Cardiac fibroblast (primary cell): ENCODE results near the gene B4GALNT4.

Experiments used
- DNase-seq, 2 donors: peaks; one replicate each; pipeline versions ENCODE4 v3.0.0 to v3.0.0-alpha.2; 2010; ENCODE audit warnings: low read depth in 2 of 2
- H3K4me3 ChIP-seq, 2 donors: replicated peaks in 1 of 2; 1 replicate in 1 of 2; 2 replicates in 1 of 2; pipeline ENCODE4 v1.5.1; 2011; ENCODE audit warnings: low read depth in 2 of 2, low read length in 2 of 2, mild to moderate bottlenecking in 2 of 2, moderate library complexity in 1 of 2
- CTCF ChIP-seq: IDR thresholded peaks from one replicate; pipeline ENCODE4 v1.5.1; 2011; ENCODE audit warnings: low read depth, mild to moderate bottlenecking, low read length, inconsistent platforms

Gene B4GALNT4

DNA sequence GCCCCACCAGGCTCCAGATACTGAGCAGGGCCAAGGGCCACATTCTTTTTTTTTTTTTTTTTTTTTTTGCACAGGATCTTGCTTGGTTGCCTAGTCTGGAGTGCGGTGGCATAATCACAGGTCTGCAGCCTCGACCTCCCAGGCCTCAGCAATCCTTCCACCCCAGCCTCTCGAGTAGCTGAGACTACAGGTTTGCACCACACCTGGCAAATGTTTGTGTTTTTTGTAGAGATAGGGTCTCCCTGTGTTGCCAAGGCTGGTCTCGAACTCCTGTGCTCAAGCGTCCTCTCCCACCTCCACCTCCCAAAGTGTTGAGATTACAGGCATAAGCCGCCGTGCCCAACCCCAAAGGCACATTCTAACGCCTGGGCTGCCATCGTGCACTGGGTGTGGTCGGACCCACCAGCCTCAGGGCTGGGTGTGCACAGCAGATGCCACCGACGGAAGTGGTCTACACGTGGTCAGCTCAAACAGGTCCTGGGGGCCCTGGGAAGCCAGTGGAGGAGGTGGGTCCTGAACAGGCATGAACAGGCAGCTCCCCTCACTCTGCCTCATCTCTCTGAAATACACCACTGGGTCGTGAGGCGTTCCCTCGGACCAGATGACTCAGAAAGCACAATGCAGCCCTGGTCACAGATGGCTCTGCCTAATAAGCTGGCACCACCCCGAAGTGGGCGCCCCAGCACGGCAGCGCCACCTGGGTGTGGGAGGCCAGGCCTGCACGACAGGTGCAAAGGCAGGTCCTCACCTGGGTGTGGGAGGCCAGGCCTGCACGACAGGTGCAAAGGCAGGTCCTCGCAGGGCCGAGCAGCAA lies 5.1 kb upstream of the B4GALNT4 start:
- DNase-seq, result peak in 1 of 2 donors; percentile 34
- H3K4me3 ChIP-seq, result no peak overlapping the region
- TF ChIP-seq CTCF, result peak; percentile 28

DNA sequence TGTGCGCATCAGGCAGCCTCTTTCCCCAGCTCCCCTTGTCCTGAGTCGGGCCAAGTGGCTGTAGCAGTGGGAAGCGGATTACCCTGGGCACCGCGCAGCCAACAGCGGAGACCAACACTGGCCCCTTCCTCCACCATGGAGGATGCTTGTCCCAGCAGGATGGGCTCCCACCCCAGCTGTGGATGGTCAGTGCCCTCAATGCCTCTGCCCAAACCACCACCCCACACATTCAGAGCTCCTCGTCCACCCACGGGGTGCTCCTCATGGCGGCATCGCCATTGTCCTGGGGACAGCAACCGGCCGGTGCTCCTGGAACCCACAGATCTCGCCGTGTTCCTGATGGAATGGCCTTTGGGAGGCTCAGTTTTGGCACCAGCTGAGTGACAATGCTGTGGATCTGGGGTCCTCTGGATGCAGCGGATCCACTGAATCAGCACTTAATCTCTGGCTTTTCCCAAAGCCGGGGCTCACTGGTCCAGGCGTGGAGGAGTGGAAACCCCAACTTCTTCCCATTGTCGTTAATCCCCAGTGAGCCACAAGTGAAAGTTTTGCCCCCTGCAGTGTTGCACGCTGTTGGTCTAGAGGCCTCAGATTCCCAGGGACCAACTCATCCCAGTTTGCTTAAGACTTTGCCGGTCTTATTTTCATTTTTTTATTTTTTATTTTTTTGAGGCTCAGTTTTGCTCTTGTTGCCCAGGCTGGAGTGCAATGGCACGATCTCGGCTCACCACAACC lies 4.1 kb upstream of the B4GALNT4 start:
- no peak for DNase-seq
- TF ChIP-seq CTCF, result no peak
- H3K4me3 ChIP-seq, result no peak overlapping the region

DNA sequence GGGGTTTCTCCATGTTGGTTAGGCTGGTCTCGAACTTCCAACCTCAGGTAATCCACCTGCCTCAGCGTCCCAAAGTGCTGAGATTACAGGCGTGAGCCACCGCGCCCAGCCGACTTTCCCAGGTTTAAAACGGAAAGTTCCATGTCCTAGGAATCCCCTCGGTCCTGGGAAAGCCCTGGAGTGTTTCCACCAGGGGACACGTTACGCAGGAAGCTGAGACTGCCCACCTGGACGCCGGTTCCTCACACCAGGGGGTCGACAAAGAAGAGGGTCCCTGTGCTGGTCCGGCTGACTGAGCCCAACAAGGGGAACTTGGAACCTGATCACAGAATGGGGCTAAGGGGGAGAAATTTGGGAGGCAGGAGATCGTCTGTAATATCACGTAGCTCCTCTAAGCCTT lies 3.5 kb upstream of the B4GALNT4 start:
- no peak for TF ChIP-seq CTCF
- DNase-seq, result no peak
- H3K4me3 ChIP-seq, result no peak overlapping the region

- peak in 1 of 2 donors; percentile 6 for DNase-seq
- no peak overlapping the region for H3K4me3 ChIP-seq
- no peak for TF ChIP-seq CTCF
Observed at GRCh38 chr11:367956-368413, 1.3 kb upstream of the B4GALNT4 start.

GRCh38 chr11:368414-369335 lies 624 bp upstream of the B4GALNT4 start:
- DNase-seq, result peak in 1 of 2 donors; percentile 14
- H3K4me3 ChIP-seq, result no peak overlapping the region
- TF ChIP-seq CTCF, result no peak
